HG02798 (cell line): ENCODE data around the gene C1orf87.

Source experiments
- ATAC-seq: cut with Tn5 transposase; IDR thresholded peaks from one replicate; pipeline ENCODE4 v1.9.1; 2021; ENCODE audit warnings: mild to moderate bottlenecking; ENCODE audit not compliant: unreplicated experiment, poor library complexity

C1orf87 gene

GRCh38 chr1:60065199-60065598 lies 8.4 kb downstream of the C1orf87 start:
- no peak for ATAC-seq

DNA sequence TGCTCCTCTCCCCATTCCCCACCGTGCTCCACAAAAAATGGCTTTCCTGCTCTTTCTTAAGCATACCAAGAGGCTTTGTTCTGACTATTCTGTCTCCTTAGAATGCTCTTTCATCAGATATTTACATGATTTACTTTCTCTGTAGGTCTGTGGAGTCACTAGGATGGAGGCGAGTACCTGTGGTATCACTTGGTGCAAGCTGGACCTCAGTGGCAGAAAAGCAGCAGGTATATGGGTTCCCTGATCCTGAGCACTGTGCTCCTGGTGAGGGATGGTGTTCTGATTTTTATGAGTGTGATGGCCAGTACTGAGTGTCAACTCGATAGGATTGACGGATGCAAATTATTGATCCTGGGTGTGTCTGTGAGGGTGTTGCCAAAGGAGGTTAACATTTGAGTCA lies 10.0 kb downstream of the C1orf87 start:
- no peak for ATAC-seq

DNA sequence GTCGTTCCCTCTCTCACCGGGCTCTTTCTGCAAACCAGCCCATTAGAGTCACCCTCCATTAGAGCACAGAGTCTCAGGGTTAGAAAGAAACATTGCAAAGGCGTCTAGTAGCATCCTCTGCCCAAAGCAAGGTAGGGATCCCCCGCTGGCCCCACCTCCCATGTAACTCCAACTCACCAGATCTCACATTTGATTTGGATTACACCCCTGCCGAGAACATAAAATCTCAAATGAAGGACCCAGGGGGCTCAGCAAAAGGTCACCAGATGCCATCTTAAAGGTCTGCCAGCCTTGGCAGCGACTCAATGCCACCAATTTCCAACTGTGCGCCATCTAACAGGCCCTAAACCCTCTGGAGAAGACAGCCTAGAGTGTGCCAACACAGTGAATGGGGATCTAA lies 14.1 kb downstream of the C1orf87 start:
- no peak for ATAC-seq

DNA sequence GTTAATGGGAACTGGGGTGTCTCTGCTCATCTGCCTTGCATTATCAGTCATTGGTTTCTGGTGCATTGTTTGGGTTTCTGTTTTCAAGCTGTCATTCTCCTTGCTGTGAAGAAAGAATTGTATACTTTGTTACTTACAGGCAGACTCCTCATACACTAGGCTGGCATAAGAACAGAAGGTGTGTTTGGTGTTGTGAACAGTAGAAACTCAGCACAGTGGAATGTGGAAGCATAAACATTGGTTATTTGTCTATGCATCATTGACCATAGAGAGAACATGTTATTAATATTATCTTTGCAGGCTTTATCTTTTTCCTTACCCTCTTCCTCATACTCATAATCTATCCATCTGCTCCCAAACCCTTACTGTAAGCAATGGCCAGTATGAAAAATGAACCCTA lies 18.2 kb downstream of the C1orf87 start:
- ATAC-seq, result no peak

GRCh38 chr1:60054374-60054773 lies 19.2 kb downstream of the C1orf87 start:
- ATAC-seq, result no peak

- ATAC-seq, result no peak
These were observed 21.0 kb downstream of the C1orf87 start for GRCh38 chr1:60052601-60053000.

DNA sequence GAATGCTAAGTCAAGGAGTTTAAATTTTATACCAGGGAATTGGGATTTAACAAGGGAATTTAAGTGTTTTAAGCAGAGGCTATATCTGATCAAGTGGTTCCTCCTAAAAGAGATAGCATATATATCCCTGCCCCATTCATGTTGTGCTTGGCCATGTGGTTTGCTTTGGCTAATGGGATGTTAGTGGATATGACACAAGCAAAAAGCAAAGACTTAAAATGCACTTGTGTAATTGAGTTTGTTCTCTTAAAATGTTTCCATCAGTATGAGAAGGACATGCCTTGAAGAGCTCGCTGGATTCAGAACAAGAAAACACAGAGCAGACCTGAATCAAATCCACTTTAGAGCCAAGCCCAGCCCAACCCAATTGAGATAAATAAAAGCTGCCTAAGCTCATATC lies 22.4 kb downstream of the C1orf87 start:
- no peak for ATAC-seq

GRCh38 chr1:60049188-60049587 lies 24.4 kb downstream of the C1orf87 start:
- no peak for ATAC-seq

GRCh38 chr1:60044881-60045280 lies 28.7 kb downstream of the C1orf87 start:
- no peak for ATAC-seq

DNA sequence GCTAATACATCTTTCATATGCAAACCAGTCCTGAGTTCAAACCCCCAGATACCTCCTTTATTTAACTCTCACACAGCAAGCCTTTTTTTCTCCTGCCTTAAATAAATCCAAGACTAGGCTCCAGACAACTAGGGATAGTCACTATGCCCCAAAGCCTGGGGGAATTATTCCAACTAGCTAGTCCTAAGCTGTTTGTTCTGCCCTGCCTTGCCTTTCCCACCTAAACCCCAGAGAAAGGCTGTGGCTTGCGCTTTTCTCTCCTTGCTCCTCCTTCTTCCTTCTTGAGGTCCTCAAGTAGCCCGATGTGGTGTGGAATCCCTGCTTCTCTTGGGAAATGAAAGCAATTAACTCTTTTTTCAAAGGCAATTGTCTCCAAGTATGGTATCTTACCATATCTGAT lies 31.8 kb downstream of the C1orf87 start:
- ATAC-seq, result no peak

DNA sequence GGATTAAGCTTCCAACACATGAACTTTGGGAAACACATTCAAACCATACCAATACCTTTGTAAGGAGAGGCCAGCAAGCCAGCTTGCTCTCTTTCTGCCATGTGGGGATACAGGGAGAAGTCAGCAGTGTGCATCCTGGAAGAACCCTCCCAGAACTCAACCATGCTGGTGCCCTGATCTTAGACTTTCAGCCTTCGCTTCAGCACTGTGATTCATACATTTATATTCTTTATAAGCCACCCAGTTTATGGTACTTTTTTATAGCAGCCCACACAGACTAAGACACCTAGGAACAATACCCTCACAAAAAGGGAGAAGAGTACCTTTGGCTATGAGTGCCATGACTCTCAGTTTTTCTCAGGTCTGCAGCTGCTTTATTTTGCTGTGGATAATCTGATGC lies 35.9 kb downstream of the C1orf87 start:
- no peak for ATAC-seq

- no peak for ATAC-seq
These were observed 36.6 kb downstream of the C1orf87 start for GRCh38 chr1:60036856-60037460.

GRCh38 chr1:60035921-60036320 lies 37.6 kb downstream of the C1orf87 start:
- ATAC-seq, result no peak

- no peak for ATAC-seq
These were observed 38.6 kb downstream of the C1orf87 start for GRCh38 chr1:60034999-60035398.

- no peak for ATAC-seq
These were observed 40.5 kb downstream of the C1orf87 start for GRCh38 chr1:60033066-60033465.

DNA sequence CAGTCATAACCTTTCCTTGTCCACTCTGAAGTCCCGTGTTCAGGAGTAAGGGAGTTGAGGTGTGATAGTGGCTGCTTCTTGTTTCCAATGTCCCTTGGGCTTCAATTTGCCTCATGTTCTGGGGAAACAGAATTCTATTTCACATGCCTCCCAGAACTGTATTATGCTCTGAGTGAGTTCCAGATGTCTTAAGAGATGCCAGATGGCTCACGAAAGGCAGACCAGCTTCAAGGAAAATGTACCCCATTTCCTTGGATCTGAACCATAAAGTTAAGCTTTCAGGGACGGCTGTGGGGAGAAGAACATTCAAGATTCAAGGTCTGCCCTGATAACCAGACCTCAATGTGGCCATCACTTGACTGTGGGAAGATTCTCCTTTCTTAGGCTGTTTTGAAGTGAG lies 42.4 kb downstream of the C1orf87 start:
- ATAC-seq, result no peak

- ATAC-seq, result no peak
These were observed 48.0 kb downstream of the C1orf87 start for GRCh38 chr1:60025552-60025951.

DNA sequence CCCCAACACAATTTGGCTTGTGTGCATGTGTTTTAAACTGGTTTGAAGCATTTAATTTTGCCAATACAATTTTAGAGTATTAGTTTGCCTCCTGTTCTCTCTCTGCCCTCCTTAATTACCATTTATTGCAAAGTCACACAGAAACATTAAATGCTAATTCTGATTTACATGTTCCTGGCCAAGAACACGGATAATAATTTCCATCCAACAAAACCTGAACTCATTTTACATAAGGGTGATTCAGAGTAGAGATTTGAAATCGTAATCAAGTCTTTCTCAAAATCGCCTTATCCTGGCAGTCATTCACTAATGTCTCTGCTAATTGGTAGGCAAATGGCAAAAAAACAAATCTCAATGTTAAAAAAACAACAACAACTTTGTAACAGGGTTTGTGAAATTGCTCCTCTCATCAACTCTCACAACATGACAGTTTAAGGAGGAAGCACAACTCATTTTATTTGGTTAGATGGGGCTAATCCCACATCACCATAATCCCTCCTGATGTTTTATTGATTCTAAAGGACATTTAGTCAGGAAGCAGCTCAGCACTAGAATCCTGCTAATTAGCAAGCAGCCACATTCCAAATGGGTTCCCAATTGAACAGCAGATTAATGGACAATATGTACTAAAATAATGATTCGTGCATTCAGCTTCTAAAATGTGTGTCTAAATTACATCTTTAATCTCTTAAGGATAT lies 55.9 kb downstream of the C1orf87 start:
- no peak for ATAC-seq

- ATAC-seq, result no peak
These were observed 62.9 kb downstream of the C1orf87 start for GRCh38 chr1:60010690-60011089.

- no peak for ATAC-seq
These were observed 65.1 kb downstream of the C1orf87 start for GRCh38 chr1:60008500-60008899.

DNA sequence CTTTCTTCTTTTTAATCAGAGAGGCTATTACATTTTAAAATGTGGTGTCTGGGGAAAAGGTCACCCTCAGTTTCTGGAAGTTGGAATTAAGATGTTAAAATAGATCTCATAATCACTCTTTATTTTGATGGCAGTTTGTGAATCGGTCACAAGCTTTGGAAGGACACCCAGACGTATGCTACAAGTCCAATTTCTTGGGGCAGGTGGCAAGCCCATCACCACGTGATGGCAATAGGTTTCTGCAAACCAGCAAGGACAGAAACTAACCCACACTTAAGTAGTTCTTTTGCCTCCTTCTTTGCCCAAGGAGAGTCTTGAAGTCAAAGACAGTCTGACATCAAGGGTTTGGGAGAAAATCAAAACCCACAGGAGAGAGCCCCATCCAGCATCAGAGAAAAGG lies 72.9 kb downstream of the C1orf87 start:
- ATAC-seq, result no peak

DNA sequence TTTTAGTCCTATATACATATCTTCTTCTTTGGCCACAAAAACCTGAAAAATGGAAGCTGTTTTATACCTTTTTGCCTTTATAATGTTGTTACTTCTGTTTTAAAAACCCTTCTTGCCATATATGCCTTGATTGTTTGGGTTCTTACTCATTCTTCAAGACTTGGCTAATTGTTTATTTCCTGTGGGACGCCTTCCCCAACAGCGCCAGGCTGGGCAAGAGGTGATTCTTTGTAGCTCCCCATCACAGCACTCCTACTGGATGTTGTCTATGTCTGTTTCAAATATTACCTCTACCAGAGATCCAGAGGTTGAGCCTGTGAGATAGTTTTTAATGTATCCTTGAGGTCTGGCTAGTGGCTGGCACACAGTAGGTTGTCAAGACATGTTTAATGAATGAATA lies 73.8 kb downstream of the C1orf87 start:
- ATAC-seq, result no peak
